Neutrophil (primary cell): ENCODE measurements around the gene HDLBP.

Experiments used
- H3K27ac ChIP-seq: fragments of 200-600 bp; sonication (generic); 2 replicates; pipeline ENCODE4 v1.5.1; 2016; ENCODE audit warnings: mild to moderate bottlenecking, moderate library complexity
- H3K27me3 ChIP-seq: fragments of 200-600 bp; sonication (generic); 2 replicates; pipeline ENCODE4 v1.6.0; 2016; ENCODE audit warnings: mild to moderate bottlenecking
- H3K36me3 ChIP-seq: fragments of 200-600 bp; sonication (generic); 2 replicates; pipeline ENCODE4 v1.5.1; 2017
- H3K4me1 ChIP-seq, 2 experiments: fragments of 200-600 bp in 1 of 2; sonication (generic) in 1 of 2; 1 replicate in 1 of 2; 2 replicates in 1 of 2; pipeline versions ENCODE4 v1.5.1 to v1.6.1; 2013 to 2016; ENCODE audit warnings: low read depth in 1 of 2, low read length in 1 of 2, mild to moderate bottlenecking in 1 of 2, moderate library complexity in 1 of 2; ENCODE audit not compliant: control insufficient read depth in 1 of 2, insufficient read depth in 1 of 2
- H3K4me3 ChIP-seq, 2 experiments: fragments of 200-600 bp in 1 of 2; sonication (generic) in 1 of 2; 1 replicate in 1 of 2; 2 replicates in 1 of 2; pipeline ENCODE4 v1.5.1; 2013 to 2016; ENCODE audit warnings: low read depth in 1 of 2, low read length in 1 of 2, mild to moderate bottlenecking in 1 of 2, moderate library complexity in 1 of 2
- H3K9me3 ChIP-seq: fragments of 200-600 bp; sonication (generic); 2 replicates; pipeline ENCODE4 v1.5.1; 2016
- CTCF ChIP-seq: fragments of 200-600 bp; sonication (generic); IDR thresholded peaks from 2 replicates; pipeline ENCODE4 v1.5.1; 2016; ENCODE audit warnings: antibody characterized with exemption

HDLBP gene

DNA sequence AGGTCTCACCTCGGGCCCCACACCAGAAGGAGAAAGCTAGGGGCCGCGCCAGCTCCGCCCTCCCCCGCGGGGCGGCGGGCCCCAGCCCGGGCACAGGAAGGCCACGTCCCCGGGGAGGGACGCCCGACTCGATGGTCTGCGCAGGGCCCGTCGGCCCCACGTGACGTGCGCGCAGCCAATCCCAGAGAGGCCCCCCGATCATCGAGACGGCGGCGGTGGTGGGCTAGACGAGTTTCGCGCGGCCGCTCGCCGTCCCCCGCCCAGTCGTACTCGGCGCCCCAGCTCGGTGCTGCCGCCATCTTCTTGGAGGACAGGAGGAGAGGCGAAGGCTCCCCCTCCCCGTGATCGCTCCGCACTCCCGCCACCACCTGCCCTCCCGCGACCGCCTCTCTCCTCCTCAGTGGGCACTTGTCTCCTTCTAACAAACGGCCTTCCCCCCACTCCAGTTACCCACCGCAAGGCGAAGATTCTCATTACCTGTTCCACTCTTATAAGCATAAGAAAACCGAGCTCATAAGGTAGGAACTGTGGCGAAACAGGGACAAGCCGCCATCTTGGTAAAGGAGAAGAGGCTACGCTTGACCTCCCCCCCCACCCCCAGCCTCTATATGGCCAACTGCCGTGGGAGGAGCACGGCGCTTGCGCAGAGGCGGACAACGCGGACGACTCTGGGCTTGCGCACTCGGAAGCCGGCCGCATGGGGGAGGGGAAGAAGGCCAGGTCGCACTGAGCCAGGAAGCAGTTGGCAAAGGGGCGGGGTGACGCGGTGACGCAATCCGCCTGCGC, at the start of gene HDLBP:
Gene HDLBP (minus strand): TSS at position 580 of the 786 bp plus-strand sequence. CDS start 48,803 bp downstream, outside the sequence.
- Histone ChIP-seq H3K4me3 (peak within 1 kb of the TSS; percentile 96 to 99), H3K4me1 (peaks cover 41 to 57% of the 10 kb centered on the region in 2 experiments), H3K27ac (peak within 1 kb of the TSS; percentile 97), H3K36me3 (no peaks in the 10 kb centered on the region), H3K9me3 (no peaks in the 10 kb centered on the region), H3K27me3 (no peaks in the 10 kb centered on the region)
- no peak for TF ChIP-seq CTCF

GRCh38 chr2:241364781-241365180, 49.3 kb upstream of the HDLBP start:
- Histone ChIP-seq H3K27me3 (no peaks in the 10 kb centered on the region), H3K4me1 (no peaks in the 10 kb centered on the region), H3K36me3 (no peaks in the 10 kb centered on the region), H3K9me3 (no peaks in the 10 kb centered on the region), H3K4me3 (no peak overlapping the region), H3K27ac (no peak overlapping the region)
- no peak for TF ChIP-seq CTCF

GRCh38 chr2:241363426-241363825, 48.0 kb upstream of the HDLBP start:
- H3K27me3 ChIP-seq, result no peaks in the 10 kb centered on the region
- no peak for TF ChIP-seq CTCF
- no peak overlapping the region for H3K4me3 ChIP-seq
- H3K4me1 ChIP-seq, result no peaks in the 10 kb centered on the region
- H3K27ac ChIP-seq, result no peak overlapping the region
- H3K9me3 ChIP-seq, result no peaks in the 10 kb centered on the region
- H3K36me3 ChIP-seq, result no peaks in the 10 kb centered on the region

DNA sequence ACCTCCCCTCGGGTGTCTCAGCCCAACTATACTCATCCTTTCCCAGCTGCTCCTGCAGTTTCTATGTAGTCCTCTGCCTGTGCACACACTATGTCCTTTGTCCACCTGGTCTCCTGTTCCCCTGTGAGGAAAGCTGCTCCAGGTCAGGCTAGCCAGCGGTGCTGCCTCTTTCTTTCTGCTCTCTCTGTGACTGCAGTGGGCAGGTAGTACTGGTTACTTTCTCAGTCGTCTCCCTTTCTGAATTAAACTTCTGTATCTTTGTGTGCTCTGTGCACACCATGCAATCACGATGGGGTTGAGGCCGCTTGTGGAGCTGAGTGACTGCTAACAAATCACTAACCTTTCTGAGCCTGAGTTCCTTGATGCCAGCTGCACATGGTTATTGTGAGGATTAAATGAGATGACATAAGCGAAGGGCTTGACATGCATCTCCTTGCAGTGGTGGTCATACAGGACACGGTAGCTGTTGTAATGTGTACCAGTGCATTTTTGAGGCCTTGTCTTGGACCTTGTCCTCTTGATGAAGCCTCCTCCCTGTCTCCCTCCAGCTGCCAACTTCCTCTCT, 44.1 kb upstream of the HDLBP start:
- peaks cover 15 to 20% of the 10 kb centered on the region in 2 experiments for H3K4me1 ChIP-seq

DNA sequence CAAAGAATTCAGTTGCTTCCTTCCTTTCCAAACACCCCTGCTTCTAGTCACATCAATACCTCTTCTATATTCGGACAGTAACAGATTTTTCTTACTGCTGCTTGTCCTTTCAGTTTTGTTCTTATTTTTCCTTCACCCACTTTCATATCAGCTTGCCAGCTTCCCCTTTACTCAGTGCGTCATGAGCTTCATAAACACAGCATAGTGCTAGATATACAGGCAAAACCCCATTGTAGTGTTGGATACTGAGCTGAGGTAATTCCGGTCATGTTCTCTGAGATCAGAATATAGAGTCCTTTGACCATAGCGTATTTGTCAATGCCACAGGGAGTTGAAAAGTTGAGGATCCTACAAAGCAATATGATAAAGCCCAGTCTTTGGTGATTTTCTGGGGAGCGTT, 43.0 kb upstream of the HDLBP start:
- Histone ChIP-seq H3K4me1 (peaks cover 15 to 20% of the 10 kb centered on the region in 2 experiments), H3K4me3 (no peak overlapping the region), H3K9me3 (no peaks in the 10 kb centered on the region)

More for the DNA sequence above, 44.1 kb upstream of the HDLBP start:
- Histone ChIP-seq H3K27ac (no peak overlapping the region), H3K9me3 (no peaks in the 10 kb centered on the region), H3K27me3 (peaks cover 14% of the 10 kb centered on the region), H3K4me3 (no peak overlapping the region), H3K36me3 (peaks cover 2% of the 10 kb centered on the region)
- no peak for TF ChIP-seq CTCF

More for the DNA sequence above, 43.0 kb upstream of the HDLBP start:
- TF ChIP-seq CTCF, result no peak
- H3K27me3 ChIP-seq, result peaks cover 14% of the 10 kb centered on the region
- H3K36me3 ChIP-seq, result peaks cover 9% of the 10 kb centered on the region
- H3K27ac ChIP-seq, result no peak overlapping the region
